Measurements from ENCODE around the gene CHFR.
"Not testable (repeated sequence)": the region's sequence is repeated elsewhere in the genome, so short reads cannot be mapped to it uniquely, and the experiment has no call there.

Gene CHFR

DNA sequence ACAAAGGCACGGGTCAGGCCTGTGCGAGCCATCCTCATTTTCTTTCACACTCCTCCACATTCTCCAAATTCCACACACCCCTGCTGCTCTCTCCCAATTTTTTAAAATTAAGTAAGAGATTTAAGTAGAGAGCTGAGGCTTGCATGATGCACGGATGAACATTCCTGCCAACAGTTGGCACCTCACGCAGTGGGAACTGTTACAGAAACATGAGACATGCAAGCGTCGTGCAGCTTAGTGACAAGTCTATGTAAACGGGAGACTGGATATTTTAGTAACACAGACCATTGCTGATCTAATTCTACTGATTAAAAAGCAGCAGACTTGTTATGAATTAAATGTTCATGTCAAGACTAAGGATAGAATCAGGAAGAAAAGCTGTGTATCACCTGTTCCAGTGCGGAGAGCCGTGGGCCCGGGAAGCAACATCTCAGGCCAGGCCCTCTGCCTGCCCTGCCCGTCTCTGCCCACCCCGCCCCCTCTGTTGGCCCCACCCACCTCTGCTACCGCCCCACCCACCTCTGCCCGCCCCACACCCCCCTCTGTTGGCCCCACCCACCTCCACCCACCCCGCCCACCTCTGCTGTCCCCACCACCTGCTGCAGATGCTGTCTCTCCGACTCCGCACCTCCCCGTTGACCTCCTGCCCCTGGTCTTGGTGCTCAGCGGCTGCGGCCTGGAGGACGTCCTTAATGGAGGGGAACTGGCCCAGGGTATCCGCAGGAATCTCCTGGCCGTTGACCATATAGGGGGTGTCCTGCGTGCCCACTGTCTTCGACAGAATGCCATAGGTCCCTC lies 79.9 kb downstream of the CHFR start:
- no peak for DNase-seq

DNA sequence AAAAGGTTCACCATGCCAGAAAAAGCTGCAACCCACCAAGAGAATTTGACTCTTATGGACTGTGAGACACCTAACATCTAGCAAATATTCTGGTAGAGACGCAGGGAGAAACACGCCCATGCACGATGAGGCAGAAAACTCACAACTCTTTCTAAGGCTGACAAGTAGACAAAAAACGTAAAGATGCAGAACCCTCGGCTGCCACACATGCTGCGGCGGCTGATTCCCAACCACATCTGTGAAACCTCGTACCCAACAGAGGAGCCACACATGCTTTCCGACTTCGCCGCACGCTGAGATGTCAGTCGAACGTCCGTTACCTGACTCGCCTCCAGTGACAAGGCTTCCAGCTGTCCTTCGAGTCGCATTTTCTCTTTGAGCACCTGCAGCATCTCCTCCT lies 80.5 kb downstream of the CHFR start:
- DNase-seq: no peak

DNA sequence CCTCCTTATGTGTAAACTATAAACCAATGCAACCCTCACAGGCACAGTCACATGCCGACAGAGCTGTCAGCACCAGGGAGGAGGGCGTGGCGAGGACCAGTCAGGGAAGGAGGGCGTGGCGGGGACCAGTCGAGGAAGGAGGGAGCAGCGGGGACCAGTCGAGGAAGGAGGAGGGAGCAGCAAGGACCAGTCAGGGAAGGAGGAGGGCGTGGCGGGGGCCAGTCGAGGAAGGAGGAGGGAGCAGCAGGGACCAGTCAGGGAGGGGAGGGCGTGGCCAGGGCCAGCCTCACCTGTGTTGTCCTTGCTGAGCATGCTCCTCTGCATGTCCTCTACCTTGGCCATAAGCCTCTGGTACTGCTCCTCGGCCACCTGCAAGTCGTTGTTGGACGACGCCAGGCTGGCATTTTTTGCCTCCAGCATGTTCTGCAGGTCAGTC lies 83.0 kb downstream of the CHFR start:
- DNase-seq: no peak

DNA sequence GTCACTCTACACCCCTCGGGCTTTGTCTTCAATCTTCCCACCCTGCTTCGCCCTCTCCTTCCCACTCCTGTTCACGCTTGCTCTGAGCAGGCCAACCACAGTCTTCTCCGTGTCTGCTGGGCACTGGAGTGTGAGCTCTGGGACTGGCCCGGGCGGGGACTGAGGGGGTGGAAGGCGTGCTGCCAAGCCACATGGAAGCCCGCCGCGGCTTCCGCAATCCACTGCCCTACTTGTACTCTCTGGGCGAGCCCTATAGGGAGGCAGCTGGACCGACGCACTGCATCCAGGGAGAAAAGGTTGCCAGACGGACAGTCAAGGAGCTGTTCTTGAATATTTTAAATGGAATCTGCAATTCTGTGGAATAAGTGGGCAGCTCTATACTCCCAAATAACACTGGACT lies 83.5 kb downstream of the CHFR start:
- no peak for DNase-seq

DNA sequence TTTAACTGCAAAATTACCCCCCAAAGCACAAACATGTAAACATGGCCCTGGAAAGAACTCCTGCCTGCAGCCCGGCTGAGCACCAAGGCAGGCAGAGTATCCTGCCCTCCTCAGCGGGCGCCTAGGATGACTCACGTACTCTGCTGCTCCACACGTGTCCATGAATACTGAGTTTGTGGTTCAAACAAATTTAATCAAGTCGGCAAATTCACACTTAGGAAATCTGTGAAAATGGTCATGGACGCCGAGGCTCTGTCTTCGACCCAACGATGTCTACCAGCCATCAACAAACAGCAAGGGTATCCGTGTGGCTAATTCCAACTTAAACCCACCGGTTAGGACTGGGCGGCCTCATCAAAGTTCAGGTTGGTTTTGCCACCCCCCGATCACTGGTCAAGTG lies 84.3 kb downstream of the CHFR start:
- no peak for DNase-seq

DNA sequence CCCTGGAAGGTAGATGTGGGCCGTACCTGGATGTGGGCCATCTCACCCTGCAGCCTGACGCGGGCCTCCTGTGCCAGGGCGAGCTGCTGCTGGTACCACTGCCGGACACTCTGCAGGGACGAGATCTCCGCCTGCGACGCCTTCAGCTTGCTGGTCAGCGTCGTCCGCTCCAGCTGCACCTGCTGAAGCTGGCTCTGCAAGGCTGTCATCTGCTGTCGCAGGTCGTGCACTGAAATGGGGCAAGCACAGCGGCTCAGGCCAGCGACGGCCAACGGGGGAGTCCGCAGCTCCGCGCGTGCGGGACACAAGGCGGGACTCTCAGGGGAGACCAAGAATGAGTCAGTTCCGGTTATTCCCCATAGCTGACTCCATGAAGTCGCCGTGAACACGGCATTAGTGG lies 85.7 kb downstream of the CHFR start:
- DNase-seq: no peak

DNA sequence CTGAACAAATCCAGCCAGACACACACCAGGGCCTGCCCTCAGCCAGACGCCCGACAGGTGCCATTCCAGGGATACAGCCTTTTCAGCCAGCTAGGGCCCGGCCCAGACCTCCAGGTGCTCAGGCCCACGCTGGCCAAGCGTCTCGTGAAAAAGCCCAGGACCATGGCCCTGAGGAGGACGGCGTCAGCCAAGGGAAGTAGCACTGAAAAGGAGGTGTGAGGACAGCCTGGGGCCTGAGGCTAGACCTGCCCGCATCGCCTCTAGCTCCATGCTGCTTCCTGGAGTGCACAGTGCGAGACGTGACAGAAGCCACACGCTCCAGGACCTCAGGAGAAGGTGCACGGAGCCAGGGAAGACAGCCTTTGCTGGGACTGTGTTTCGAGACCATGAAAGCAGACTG lies 88.6 kb downstream of the CHFR start:
- DNase-seq: no peak

DNA sequence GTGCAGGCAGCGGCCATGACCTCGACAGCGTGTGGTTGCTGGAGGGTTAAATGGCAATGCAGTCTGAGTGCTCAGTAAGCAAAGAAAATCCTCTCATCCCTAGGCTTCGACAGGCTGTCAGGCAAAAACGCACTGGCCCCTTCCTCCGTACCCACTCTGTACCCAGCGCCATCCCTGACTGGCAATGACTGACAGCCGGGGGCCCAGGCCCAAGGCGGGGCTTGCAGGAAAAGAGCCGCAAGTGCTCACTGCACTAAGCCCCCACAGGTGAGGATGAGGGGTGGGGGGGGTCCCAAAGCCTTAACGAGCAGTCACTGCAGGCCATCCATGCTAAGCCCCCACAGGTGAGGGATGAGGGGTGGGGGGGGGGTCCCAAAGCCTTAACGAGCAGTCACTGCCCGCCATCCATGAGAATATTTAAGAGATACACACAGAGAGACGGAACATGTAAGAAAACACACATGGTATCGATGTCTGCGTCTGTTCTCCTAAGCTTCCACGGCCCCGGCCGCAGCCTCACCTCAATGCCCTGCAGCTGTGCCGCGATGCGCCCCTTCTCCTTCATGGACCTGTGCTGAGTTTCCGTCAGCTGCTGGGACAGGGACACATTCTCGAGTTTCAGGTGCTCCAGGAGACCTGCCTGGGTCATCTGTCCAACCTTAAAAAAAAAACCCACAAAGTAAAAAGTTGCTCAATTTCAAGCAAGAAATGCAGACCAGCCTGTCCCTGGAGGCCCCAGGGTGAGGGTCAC lies 89.4 kb downstream of the CHFR start:
- no peak for DNase-seq

DNA sequence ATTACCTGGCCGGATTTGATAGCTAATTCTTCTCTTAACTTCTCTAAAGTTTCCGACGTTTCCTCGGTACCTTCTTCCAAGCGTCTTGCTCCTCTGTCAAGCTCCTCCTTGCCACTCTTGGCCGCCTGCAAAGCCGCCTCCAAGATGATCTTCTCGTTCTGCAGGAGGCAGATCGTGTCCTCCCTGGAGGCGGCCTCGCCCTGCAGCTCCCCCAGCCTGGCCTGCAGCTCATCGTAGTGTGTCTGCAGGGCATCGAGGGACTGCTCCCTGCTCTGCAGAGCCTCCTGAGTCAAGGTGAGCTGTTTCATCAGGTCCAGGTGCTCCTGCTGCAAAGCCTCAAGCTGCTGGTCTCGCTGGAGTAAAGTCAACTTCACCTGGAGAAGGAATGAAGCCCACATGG lies 91.6 kb downstream of the CHFR start:
- no peak for DNase-seq

DNA sequence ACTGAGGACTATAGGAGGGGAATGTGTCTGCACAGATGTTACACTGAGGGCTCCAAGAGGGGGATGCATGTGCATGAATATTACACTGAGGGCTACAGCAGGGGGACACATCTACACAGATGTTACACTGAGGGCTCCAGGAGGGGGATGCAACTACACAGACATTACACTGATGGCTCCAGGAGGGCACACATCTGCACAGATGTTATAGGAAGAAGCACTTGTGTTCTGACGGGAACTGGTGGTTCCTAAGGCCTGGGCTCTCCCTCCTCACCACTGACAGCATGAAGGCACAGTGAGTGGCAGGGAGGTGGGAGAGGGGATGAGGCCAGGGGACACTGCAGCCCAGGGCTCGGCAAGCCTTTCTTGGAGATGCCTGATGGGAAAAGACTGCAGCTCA lies 95.5 kb downstream of the CHFR start:
- not testable (repeated sequence) for DNase-seq

DNA sequence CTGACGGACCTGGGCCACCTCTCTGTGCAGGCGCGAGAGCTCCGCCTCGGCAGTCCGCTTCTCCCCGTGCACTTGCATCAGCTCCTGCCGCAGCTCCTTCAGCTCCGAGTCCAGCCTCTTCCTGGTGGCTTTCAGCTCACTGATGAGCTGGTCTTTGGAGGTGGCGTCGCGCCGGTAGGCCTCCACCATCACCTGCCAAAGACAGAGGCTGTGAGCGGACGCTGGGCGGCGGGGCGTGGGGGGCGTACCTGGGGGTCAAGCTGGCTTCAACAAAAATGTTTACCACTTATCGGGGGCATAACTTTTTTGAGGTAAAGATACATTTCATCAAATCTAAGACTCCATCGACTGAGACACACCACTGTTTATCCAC lies 98.3 kb downstream of the CHFR start:
- DNase-seq: no peak

DNA sequence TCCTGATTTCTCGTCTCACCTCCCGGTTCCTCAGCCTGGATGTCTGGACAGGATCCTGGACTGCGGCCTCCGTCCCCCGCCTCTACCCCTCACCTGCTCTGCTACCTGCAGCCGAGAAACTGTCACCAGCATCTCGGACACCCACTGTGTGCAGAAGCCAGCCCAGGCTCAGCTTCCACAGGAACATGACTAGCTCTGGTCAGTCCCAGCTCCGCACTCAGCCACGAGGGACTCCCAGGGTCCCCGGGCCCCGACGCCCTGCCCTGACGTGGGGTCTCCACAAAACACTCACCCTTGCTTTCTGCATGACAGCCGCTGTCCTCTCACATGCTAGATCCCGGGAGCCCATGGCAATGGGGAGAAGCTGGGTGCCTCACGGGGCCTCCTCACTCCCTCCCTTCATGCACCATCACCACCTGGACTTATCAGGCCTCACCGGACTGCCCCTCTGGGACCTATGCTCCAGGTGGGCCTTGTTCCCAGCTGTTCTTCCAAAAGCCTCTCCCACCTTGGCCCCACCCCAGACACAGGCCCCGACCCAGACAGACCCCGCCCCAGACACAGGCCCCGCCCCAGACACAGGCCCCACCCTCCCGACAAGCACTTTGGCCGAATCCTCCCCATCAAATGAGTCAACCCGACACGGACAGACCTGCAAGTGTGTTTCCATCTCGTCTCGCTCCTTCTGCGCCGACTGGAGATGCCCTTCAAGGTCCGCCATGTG lies 98.9 kb downstream of the CHFR start:
- no peak for DNase-seq

DNA sequence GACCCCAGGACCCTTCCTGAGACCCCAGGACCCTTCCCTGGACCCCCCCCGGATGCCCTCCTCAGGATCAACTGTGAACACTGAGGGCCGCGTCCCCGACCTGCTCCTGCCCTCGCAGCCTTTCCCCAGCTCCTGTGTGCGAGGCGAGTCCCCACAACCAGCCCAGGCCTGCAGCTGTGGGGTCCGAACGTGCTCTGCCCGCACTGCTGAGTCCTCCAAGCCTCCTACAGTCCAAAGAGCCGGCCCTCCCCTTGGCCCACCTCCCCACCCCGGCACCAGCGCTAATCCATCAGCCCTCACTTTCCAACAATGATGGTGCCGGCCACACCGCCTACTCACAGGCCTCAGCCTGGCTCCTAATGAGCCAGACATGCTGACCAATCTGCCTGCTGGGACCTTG lies 99.5 kb downstream of the CHFR start:
- no peak for DNase-seq

DNA sequence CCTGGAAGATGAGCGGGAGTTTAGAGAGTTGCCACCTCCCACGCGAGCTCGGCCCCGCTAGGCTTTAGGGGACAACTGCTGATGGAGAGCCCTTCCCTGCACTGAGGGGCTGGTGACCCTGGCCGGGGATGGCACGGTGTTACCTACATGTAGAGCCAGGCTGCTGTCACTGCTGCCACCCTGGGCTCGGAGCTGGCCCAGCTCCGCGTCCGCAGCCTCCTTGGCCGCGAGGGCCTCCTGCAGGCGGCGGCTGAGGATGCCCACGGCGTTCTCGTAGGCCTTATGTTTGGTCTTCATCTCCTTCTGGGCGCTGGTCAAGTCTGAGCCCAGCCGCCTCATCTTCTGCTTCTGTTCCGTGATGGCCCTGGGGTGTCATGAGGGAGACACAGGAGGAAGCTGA lies 101.2 kb downstream of the CHFR start:
- no peak for DNase-seq

DNA sequence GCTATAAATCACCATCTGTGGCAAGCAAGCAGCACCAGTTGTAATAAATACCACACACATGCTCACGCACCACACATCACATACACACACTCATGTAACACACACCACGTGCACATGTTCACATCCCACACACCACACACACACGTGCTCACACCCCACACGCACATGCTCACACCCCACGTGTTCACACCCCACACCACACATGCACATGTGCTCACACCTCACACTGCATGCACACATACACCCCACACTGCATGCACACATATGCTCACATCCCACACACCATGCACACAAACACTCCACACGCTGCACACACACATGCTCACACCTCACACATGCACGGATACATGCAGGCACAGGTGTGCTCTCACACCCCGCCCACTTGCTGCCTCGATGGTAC lies 102.8 kb downstream of the CHFR start:
- DNase-seq: no peak

DNA sequence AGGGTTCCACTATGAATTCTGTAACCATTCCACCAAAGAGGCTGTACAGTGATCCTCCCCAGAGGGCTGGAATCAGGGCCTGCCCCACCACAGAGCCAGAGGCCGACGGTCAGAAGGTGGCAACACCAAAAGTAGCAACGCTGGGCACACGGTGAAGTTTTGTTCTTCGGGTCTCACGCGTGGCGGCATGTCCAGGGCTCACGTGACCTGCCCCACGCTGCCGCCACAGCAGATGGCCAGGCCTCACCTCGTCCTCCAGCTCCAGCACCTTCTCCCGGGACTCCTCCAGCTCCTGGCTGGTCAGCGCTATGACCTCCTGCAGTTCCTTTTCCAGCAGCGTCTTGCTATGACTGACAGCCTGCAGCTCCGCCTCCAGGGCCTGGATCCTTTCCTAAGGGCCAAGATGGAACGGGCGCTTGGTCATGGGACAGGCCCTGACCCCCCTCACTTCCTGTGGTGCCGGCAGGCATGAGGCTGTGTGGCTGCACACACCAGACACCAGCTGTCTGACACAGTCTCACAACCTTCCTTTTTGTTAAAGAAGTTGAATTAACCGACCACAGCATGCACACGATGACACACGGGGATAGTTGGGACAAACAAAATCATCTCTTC lies 103.4 kb downstream of the CHFR start:
- no peak for DNase-seq

All from central memory CD4-positive, alpha-beta T cell (primary cell).